Stimulated activated CD8-positive, alpha-beta memory T cell treated with anti-CD3 and anti-CD28 coated beads, Interleukin-15, amount 100 ng/mL, for 1 hour (primary cell): Measurements from ENCODE around the gene FBXW8.
"Not testable (repeated sequence)": the region's sequence is repeated elsewhere in the genome, so short reads cannot be mapped to it uniquely, and the experiment has no call there.

ENCODE experiments used
- DNase-seq: peaks from one replicate; pipeline ENCODE4 v3.0.0-alpha.2; 2020; ENCODE audit warnings: low read depth

Gene FBXW8

DNA sequence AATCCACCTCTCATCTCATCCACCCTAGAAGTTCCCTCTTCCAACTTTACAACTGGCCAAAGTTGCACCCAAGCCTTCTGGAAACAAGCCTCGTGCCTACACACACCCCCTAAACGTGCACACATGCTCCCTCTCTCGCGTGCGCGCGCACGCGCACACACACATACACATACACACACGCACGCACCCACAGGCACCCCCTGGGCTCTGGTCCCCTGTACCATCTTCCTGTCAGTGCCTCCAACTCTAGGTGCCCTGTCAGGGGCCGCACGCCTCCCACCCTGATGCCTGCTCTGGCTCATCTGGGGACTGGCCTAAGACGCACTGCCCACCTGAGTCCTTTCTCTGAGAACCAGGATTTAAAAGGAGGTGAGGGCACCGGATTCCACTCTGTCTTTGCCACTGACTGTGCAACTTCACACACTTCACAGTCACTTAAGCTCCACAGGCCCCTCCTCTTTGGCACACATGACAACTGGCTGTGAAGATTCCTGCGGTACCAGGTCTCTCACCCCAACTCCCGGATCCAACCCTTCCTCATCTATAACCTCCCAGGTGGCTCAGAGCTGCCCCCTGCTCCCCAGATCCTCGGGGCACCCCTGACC is 142.9 kb downstream of the FBXW8 start:
- DNase-seq = no peak

DNA sequence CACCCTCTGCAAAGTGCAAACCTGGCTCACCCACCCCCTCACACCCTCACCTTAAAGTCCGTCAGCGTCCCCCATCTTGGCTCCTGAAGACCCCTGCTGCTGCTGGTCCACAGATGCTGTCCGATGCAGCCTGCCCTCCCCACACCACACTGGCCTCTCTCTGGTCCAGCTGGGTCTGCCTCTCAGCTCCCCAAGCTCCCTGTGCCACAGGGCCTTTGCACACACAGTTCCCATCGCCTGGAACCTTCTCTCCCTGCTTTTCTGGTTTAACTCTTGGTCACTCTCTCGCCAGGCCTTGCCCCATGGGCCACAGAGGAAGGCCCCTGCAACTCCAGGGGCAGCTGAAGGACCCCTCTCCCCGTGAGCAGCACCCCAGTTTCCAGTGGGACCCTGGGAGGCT is 143.5 kb downstream of the FBXW8 start:
- no peak for DNase-seq

DNA sequence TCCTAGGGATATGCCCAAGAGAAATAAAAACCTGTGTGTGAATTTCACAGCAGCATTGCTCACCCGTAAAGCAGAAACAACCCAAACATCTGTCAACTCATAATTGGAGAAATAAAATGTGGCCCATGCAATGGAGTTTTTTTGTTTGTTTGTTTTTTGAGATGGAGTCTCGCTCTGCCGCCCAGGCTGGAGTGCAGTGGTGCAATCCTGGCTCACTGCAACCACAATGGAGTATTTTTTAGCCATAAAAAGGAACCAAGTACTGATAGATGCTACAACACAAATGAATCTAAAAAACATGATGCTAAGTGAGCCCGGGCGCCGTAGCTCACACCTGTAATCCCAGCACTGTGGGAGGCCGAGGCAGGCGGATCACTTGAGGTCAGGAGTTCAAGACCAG is 146.9 kb downstream of the FBXW8 start:
- DNase-seq = not testable (repeated sequence)

DNA sequence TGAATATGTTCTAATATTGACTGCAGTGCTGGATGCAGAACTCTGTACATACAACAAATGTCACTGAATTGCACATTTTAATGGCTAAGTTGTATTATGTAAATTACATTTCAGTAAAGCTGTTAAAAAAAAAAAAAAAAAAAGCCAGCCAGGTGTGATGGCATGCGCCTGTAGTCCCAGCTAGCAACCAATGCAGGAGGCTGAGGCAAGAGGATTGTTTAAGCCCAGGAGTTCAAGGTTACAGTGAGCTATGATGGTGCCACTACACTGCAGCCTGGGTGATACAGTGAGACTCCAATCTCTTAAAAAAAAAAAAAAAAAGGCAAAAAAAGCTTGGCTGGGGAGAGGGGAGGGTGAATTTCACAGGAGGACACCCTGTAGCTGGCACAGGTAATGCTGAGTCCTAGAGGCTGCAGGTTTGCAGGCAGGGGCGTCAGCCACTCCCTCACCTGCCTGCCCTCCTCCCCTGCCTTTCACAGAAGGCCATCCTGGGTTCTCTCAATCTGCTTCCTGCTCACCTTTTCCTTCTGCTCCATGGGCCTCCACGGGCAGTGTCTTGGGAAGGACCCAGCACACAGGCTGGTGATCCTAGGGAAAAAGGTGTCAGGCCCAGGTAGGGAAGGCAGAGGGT is 147.8 kb downstream of the FBXW8 start:
- no peak for DNase-seq

DNA sequence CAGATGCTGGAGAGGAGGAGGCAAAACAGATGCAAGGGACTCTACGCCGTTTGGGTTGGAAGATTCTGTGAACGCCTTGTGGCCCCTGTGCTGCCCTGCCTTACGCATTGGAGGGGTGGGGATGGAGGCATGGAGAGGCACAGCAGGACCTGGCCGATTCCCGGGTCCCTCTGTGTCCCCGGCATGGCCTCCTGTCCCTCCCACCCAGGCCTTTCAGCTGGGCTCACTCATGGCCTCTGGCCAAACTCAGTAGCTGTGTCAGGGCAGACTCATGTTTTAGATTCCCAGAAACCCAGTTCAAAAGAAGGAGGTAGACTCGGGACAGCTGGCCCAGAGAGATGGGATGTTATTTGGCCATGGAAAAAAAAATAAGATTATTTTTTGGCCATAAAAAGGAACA is 148.4 kb downstream of the FBXW8 start:
- DNase-seq = no peak

DNA sequence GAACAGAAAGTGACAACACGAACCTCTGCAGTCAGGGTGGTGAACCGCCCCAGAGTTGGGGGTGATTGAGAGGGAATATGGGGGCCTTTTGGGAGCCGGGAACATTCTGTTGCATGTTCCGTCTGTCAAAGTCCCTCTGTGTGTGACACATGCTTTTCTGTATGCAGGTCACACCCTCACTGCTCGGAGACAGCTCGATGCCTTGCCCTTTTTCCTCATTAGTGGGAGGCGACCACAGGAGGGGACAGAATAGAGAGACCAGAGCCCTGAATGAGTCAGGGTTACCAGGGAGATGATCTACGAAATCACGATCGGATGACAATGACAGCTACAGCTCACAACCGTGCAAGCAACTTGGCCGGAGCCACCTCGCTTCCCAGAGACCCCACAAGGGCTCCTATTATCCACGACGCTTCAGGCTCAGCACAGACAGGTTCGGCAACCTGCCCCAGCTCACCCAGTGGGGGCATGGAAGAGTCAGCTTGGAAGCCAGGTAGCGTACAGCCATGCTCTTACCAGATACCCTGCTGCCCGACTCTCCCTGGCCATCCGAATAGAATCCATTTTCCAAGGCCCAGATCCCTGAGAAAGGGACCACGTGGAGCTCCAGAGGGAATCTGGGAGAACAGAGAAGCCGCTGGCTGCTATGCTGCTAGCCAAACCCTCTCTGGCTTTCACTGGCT is 149.6 kb downstream of the FBXW8 start:
- DNase-seq = no peak

DNA sequence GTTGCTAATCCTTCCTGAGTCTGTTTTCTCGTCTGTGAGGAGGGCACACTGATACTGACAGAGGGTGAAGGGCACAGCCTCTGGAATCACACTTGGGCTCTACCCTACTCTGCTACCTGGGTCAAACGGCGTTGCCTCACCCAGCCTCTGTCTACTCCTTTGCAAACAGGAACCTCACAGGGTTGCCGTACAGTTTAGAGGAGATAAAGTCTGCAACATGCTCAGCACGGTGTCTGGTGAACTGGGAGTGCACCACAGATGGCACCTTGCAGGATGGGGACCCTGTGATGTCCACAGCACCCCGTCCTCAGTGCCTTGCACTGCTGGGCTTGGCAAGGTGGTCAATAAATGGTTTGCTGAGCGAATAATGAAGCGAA is 150.2 kb downstream of the FBXW8 start:
- DNase-seq = no peak

DNA sequence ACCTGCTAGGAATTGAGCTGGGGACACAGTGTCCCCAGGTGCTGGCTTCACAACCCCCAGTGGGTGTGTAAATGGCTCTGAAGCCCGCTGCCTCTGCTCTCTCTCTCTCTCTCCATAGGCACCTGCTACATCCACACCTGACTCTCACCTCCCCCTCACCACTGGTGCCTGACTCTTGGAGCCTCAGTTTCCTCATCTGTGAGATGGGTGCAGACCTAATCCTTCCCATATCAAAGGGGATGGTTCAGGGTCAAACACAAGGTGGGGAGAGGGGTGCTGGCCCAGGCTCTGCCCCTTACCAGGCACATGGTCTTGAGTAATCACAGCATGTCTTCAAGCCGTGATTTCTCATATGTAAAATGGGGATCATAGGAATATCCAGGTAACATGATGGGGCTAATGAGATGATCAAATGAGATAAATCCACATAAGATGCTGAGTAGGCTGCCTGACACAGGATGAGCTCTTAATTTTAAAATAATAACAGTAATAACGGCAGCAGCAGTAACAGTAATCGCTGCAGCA is 150.9 kb downstream of the FBXW8 start:
- DNase-seq = no peak

DNA sequence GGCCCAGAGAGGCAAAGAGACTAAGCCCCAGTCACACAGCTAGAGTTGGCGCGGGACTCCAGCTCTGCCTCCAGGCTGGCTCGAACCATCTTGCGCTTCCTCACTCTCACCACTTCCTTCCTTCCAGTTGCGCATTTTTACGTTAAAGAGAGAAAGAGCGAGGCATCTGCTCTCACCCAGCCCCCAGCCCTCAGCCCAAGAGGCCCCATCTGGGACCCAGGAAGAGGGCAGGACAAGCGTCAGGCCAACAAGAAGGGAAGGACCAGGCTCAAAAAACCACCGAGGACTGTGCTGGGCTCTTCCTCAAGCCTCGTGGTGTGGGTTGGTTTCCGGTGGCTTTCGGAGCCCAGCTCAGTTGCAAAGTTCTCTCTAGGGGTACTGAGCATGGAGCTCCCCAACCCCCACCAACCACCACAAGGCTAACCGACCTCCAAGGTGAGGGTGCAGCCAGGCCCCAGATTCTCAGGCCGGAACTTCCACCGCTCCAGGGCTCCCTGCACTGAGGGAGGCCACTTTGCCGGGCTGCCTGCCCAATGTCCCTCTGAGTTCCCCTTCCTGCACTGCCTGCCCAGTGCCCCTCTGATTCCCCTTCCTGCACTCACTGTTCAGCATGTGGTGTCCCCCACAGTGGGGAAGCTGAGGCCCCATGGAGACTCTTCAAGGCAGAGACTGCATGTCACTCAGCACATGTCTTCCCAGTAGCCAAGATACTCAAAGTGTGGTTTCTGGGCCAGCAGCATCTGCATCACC is 152.6 kb downstream of the FBXW8 start:
- DNase-seq = no peak

DNA sequence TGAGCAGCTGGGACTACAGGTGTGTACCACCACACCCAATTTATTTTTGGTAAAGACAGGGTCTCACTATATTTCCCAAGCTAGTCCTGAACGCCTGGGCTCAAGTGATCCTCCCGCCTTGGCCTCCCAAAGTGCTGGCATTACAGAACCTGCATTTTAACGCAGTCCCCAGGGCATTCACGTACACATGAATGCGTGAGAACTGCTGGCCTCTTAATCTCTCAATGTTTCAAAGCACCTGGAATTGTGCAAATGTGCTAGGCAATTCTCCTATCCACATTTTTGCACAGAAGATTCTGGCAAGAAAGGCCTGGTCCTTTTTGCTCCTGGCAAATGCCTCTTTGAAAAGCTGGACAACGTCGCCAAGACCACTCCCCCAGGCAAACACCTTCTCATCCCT is 153.3 kb downstream of the FBXW8 start:
- DNase-seq = no peak

DNA sequence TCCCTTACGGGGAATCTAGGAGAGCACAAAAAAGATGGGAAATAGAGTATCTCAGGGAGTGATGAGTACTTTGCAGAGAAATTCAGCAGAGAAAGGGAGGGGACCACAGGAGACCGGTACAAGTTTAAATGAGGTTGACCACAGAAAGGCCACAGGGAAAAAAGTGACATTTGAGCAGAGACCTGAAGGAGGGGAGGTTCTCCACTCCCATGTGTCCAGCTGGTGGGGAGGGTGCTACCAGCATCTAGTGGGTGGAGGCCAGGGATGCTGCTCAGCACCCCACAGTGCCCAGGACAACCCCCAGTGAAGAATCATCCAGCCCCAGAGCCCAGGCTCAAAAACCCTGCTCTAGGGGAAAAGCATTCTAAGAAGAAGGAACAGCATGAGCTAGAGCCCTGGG is 153.8 kb downstream of the FBXW8 start:
- no peak for DNase-seq

DNA sequence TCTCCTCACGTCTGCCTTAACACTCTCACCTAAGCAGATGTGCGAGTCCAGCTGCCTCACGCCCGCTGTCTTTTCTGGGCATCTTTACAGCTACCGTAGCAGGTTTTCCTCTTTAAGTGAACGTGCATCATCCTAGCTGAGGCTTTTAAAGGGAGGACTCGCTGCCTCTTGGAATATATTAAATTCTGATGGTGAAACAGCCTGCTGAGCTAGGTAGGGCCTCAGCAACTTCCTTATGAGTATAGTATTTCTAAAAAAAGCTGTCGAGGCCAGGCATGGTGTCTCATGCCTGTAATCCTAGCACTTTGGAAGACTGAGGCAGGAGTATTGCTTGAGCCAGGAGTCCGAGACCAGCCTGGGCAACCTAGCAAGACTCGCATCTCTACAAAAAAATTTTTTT is 156.3 kb downstream of the FBXW8 start:
- DNase-seq = no peak

DNA sequence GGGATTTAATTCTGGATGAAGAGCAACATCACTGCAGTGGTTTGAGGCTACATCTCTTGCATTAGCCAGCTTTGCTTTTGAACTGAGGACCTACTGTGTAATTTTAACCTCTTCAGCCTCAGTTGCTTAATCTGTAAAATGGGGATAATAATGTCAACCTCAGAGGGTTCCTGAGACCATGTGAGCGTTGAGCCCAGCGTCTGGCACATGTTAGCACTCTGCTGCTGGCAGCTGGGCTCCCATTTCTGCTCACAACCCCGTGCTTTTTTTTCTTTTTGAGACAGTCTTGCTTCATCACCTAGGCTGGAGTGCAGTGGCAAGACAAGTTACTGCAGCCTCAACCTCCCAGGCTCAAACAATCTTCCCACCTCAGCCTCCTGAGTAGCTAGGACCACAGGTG is 156.9 kb downstream of the FBXW8 start:
- no peak for DNase-seq

DNA sequence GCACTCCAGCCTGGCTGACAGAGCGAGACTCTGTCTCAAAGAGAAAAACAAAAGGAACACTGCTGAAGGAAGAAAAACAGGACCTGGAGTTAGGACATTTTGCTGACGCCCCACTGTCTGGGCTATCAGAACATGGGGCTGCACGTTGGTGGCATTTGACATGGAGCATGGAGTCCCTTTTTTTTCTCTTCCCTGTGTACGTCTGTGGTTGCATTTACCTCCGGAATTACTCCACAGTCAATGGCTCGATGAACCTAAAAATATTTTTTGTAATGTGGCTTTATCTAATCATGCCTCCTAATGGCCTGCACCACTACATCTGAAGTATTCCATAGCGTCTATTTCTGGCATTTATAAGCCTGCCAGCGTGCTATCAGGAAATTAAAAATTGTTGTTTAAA is 157.7 kb downstream of the FBXW8 start:
- no peak for DNase-seq

DNA sequence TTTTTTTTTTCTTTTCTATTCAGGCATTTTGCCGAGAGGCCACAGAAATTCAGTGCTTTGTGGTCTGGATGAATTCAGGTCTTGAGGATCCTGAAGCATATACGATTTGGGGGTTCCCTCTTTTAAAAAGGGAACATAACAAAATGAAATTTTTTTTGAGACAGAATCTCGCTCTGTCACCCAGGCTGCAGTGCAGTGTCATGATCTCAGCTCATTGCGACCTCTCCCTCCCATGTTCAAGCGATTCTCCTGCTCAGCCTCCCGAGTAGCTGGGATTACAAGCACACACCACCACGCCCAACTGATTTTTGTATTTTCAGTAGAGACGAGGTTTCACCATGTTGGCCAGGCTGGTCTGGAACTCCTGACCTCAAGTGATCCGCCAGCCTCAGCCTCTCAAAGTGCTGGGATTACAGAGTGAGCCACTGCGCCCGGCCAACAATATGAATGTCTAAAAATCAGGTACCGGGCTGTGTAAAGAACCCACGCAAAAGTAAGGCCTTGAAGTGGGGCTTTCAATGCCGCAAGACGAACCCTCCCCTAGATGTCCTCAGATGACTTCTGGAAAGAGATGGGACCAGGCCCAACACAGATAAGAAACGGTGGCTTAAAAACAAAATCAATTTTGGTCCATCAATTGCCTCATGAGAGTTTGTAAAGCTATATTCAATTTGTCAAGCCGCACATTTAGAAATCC is 158.5 kb downstream of the FBXW8 start:
- no peak for DNase-seq

DNA sequence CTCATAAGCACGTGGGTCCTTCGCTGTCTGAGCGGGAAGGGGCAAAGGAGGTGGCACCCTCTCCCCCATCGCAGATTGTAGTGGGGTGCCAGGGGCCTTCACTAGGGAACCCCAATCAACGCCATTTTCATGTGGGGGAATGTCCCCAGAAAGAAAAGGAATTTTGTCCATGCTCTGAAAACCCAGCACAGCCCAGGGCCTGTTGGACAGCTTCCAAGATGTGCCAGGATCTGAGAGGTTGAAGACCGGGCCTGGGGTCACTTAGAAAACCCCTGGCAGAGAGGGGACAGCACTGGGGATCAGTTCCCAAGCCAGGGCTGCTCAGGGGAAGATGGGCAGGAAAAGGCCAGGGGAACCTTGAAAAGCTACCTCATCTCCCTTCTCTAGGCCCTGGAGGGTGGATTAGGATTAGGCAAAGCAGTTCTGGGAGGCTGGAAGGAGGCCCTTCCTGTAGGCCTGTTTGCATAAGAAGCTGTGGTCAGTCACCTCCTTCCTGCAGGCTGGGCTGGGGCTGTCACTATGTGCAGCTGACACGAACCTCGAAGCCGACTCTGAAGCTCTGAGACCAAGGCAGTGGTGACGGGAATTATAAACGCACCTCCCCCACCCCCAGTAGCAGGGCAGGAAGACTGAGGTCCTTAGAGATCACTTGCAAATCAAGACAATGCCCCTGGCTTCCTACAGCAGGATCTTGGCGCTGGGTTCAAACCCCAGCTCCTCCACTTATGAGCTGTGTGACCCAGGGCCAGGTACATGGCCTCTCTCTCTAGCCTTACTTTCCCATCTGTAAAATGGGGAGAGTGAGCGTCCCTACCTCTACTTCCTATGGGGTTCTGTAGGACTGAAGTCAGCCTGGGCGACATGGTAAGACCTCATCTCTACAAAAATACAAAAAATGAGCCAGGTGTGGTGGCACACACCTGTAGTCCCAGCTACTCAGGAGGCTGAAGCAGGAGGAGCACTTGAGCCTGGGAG is 159.5 kb downstream of the FBXW8 start:
- DNase-seq = no peak

DNA sequence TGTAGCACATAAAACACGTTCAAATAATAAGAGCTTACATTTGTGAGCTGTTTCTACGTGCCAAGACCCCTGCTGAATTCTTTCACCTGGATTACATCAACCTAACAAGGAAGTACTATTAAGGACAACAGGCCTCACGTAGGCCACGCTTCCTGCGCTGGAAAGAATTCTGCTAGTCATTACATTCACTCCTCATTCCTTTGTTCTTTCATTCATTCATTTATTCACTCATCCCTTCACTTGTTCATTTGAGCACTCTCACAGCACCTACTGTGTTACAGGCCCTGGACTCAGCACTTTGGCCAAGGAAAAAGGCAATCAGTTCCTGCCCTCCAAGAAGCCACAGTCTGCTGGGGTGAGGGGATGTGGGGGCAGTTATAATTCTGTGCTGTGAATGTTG is 160.3 kb downstream of the FBXW8 start:
- DNase-seq = no peak

DNA sequence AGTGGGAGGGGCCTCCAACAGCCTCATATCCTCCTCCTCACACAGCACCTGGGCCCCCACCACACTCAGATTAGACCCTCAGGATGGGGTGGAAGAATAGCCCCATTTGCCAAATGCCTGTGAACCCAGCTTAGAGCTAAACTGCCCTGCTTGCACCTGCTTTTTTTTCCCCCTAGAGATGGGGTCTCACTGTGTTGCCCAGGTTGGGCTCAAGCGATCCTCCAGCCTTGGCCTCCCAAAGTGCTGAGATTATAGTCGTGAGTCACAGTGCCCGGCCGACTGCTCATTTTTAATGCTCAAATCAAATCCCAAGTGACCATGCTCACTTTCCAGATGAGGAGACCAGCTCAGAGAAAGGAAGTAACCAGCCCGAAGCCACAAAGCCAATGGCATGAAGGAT is 161.4 kb downstream of the FBXW8 start:
- DNase-seq = no peak

DNA sequence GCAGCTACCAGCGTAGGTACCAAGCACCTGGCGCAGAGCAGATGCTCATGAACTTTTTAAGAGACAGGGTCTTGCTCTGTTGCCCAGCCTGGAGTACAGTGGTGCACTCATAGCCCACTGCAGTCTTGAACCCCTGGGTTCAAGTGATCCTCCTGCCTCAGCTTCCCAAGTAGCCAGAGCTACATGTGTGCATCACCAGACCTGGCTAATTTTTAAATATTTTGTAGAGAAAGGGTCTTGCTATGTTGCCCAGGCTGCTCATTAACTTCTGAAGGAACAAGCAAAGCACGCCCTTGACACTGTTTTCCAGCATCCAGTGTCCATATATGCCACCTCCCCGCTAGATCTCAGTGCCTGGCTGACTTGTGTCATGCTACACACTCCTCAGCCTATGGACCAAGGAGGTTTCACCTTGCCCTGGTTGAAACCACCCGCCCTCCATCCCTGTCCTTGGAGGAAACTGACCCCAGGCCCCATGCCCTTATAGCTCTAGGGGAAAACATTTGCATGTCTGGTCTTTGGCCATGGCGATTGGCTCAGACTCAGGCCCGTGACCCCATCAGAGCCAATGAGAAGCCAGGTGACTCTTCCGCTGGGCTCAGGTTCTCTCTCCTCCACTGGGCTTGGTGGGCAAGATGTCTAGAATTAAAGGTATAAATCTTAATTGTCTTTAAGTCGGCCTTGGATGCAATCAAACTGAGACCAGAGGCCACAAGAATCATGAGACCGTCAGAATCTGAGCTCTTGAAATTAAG is 162.2 kb downstream of the FBXW8 start:
- no peak for DNase-seq

DNA sequence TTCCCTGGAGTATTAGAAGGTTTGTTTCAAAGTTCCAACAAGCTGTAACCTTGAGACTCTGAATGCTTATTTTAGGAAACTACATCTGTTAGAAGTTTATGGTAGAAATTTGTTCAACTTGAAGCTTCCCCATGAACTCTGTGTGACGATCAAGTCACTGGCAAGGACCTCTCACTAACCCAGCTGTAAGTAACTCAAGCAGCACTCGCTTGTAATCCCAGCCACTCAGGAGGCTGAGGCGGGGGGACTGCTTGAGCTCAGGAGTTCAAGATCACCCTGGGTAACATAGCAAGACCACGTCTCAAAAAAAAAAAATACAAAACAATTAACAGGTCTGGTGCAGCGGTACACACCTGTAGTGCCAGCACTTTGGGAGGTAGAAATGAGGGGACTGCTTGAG is 162.9 kb downstream of the FBXW8 start:
- DNase-seq = no peak
